Measurements from ENCODE around the gene IFITM5.
A peak's percentile ranks its signal among the peaks of the same experiment; 100 is the strongest.

Gene IFITM5

GRCh38 chr11:253160-253885 lies 46.0 kb downstream of the IFITM5 start:
- Mint-ChIP-seq H3K36me3 (peaks cover 15% of the 10 kb centered on the region), H3K9me3 (no peaks in the 10 kb centered on the region), H3K4me1 (peaks cover 18% of the 10 kb centered on the region), H3K27me3 (no peaks in the 10 kb centered on the region), H3K27ac (no peak overlapping the region), H3K4me3 (no peak overlapping the region)

DNA sequence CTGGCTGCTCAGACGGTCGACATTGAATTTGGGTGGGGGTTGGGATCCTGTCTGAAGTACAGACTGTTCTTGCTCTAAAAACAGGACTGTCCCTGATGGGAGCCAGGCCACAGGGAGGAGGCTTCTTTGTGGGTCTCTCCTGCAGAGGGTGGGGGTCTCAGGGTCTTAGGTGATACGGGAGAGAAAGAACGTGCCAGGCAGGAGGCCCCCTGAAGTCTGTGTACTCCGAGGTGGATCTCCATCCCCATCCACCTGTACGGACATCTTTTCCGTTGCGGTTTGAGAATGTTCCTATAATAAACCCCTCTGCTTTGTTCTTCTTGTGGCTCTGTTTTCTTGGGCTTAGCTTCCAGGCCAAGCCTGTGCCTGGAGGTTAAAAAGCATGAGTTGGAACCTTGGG lies 46.7 kb downstream of the IFITM5 start:
- H3K27ac Mint-ChIP-seq: no peak overlapping the region
- no peaks in the 10 kb centered on the region for H3K27me3 Mint-ChIP-seq
- no peak overlapping the region for H3K4me3 Mint-ChIP-seq
- no peaks in the 10 kb centered on the region for H3K9me3 Mint-ChIP-seq
- peaks cover 18% of the 10 kb centered on the region for H3K4me1 Mint-ChIP-seq
- H3K36me3 Mint-ChIP-seq: peaks cover 19% of the 10 kb centered on the region

- Mint-ChIP-seq H3K27me3 (no peaks in the 10 kb centered on the region), H3K27ac (peak overlapping the region; percentile 23), H3K4me1 (peaks cover 18% of the 10 kb centered on the region), H3K9me3 (no peaks in the 10 kb centered on the region), H3K36me3 (peaks cover 22% of the 10 kb centered on the region), H3K4me3 (no peak overlapping the region)
Observed at GRCh38 chr11:251550-251949, 47.8 kb downstream of the IFITM5 start.

GRCh38 chr11:250740-251299 lies 48.5 kb downstream of the IFITM5 start:
- Mint-ChIP-seq H3K27ac (peak overlapping the region; percentile 41), H3K27me3 (no peaks in the 10 kb centered on the region), H3K36me3 (peaks cover 23% of the 10 kb centered on the region), H3K4me3 (no peak overlapping the region), H3K4me1 (peaks cover 18% of the 10 kb centered on the region), H3K9me3 (no peaks in the 10 kb centered on the region)

GRCh38 chr11:250274-250673 lies 49.1 kb downstream of the IFITM5 start:
- Mint-ChIP-seq H3K27ac (no peak overlapping the region), H3K9me3 (no peaks in the 10 kb centered on the region), H3K27me3 (no peaks in the 10 kb centered on the region), H3K36me3 (peaks cover 25% of the 10 kb centered on the region), H3K4me1 (peaks cover 21% of the 10 kb centered on the region), H3K4me3 (no peak overlapping the region)

DNA sequence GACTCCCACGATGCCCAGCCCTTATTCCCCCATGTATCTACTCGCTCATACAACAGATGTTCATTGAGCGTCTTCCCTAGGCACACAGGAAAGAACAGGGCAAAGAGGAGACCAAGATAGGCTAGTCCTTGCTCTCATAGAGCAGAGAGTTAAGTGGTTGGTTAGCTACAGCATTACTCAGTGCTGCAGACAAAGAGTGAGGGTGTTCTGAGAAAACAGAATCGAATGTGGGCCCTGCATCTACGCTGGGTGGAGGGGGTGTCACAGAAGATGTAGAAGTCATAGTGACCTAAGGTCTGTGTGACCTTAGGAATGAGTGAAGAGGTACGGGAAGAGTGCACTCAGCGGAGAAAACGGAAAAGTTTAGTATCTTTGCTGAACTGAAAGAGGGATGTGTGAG lies 50.3 kb downstream of the IFITM5 start:
- peaks cover 27% of the 10 kb centered on the region for H3K36me3 Mint-ChIP-seq
- no peak overlapping the region for H3K27ac Mint-ChIP-seq
- H3K9me3 Mint-ChIP-seq: no peaks in the 10 kb centered on the region
- H3K4me1 Mint-ChIP-seq: peaks cover 28% of the 10 kb centered on the region
- H3K4me3 Mint-ChIP-seq: no peak overlapping the region
- H3K27me3 Mint-ChIP-seq: no peaks in the 10 kb centered on the region
